ENCODE results near the gene KLHL8.

GRCh38 chr4:87241336-87241735 is 20.9 kb upstream of the KLHL8 start:
- TF ChIP-seq YY1 (IDR thresholded peaks at IDR 0.05; ENCODE audit: extremely low read depth, insufficient replicate concordance, low read depth, low read length) (no peak), CTCF (IDR thresholded peaks at IDR 0.05 in 2 of 3, conservative IDR thresholded peaks at IDR 0.05 in 1 of 3; ENCODE audit: borderline replicate concordance in 1 of 3, insufficient read depth in 1 of 3, low read depth in 2 of 3, low read length in 2 of 3) (no peak), RAD21 (IDR thresholded peaks at IDR 0.05; ENCODE audit: low read depth) (no peak), FOSL1 (IDR thresholded peaks at IDR 0.05; ENCODE audit: low read depth) (no peak)

Data from HCT116 (cell line).